Upper lobe of left lung (tissue), 6 donors: ENCODE data around the gene SCAF11. TPM values are rescaled to one million over a fixed set of nuclear protein-coding genes. Genes with fewer than 3 reads are reported as not detected.

Experiments used
- ATAC-seq, 2 donors: fragments of 200-7000 bp; cut with Tn5 transposase; one replicate each; pipeline ENCODE4 v1.9.1; 2022; ENCODE audit warnings: mild to moderate bottlenecking in 2 of 2, moderate library complexity in 2 of 2; ENCODE audit not compliant: low FRiP score in 2 of 2
- DNase-seq, 2 donors: peaks; one replicate each; pipeline ENCODE4 v3.0.0-alpha.2; 2019 to 2020
- H3K27ac ChIP-seq, 4 donors: fragments of 200-600 bp; sonication (generic); one replicate each; pipeline ENCODE4 v1.5.1; 2016 to 2019
- H3K27me3 ChIP-seq, 4 donors: fragments of 200-600 bp; sonication (generic); one replicate each; pipeline ENCODE4 v1.5.1; 2017 to 2019
- H3K36me3 ChIP-seq, 4 donors: fragments of 200-600 bp; sonication (generic); one replicate each; pipeline ENCODE4 v1.5.1; 2016 to 2019
- H3K4me1 ChIP-seq, 4 donors: fragments of 200-600 bp; sonication (generic); one replicate each; pipeline ENCODE4 v1.5.1; 2018 to 2019
- H3K4me3 ChIP-seq, 4 donors: fragments of 200-600 bp; sonication (generic); one replicate each; pipeline ENCODE4 v1.5.1; 2017 to 2019; ENCODE audit warnings: mild to moderate bottlenecking in 2 of 4, moderate library complexity in 1 of 4
- H3K9me3 ChIP-seq, 4 donors: fragments of 200-600 bp; sonication (generic); one replicate each; pipeline ENCODE4 v1.5.1; 2018 to 2019
- EP300 ChIP-seq, 4 donors: sonication (generic); formaldehyde crosslinking; IDR thresholded peaks; one replicate each; pipeline ENCODE4 v1.5.1; 2017; ENCODE audit warnings: antibody characterized with exemption in 4 of 4, control low read depth in 2 of 4
- POLR2A ChIP-seq, 4 donors: fragments of 450-650 bp; IDR thresholded peaks; one replicate each; pipeline ENCODE4 v1.5.1; 2016 to 2017; ENCODE audit warnings: antibody characterized with exemption in 4 of 4, mild to moderate bottlenecking in 2 of 4
- POLR2AphosphoS5 ChIP-seq, 2 donors: sonication (generic); formaldehyde crosslinking; IDR thresholded peaks; one replicate each; pipeline ENCODE4 v1.5.1; 2017; ENCODE audit warnings: antibody characterized with exemption in 2 of 2
- WGBS, 2 donors: methylation state at CpG; one replicate each; pipeline ENCODE4 v1.1.5; 2017 to 2018; 5-methylcytosine and 5-hydroxymethylcytosine counted together
- small RNA-seq, 4 donors: library from RNA; depleted of rRNA; stranded (forward); fragments of <200 nt; gene quantifications; one replicate each; pipeline ENCODE3, GENCODE V24; 2016
- total RNA-seq, 6 donors: library from RNA; depleted of rRNA in 4 of 6; stranded (reverse); fragments of >200 nt in 4 of 6; gene quantifications; one replicate each; pipeline versions ENCODE4 v1.1.0 to v1.2.1, GENCODE V29; 2016 to 2021
- TF ChIP-seq, protein P1 (sequence below), 6 experiments: fragments of 450-650 bp in 4 of 6; fragments of 200-600 bp in 2 of 6; sonication (generic) in 2 of 6; IDR thresholded peaks; one replicate each; pipeline ENCODE4 v1.5.1; 2016 to 2019; ENCODE audit warnings: antibody characterized with exemption in 6 of 6
- donor health status: DM: no; HTN: no; CAD: no; lungs with moderate emphysema.
- donor health status: DM: no; HTN: yes; CAD: no; lungs with severe emphysema.

The SCAF11 gene
- total RNA-seq, 6 donors from 2014 or later: 98.5 to 264 (median 109) TPM

DNA sequence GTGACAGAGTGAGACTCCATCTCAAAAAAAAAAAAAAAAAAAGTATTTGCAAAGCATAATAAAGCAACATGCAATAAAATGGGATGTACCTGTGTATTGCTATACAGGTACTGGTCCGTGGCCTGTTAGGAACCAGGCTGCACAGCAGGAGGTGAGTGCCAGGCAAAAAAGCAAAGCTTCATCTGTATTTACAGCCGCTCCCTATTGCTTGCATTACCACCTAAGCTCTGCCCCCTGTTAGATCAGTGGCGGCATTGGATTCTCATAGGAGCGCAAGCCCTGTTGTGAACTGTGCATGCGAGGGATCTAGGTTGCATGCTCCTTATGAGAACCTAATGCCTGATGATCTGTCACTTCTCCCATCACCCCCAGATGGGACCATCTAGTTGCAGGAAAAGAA, 113.3 kb downstream of the SCAF11 start:
- DNase-seq (no peak), ATAC-seq (no peak)
- Histone ChIP-seq H3K27me3 (no peaks in the 10 kb centered on the region), H3K36me3 (peaks cover 0 to 26% (median 15%) of the 10 kb centered on the region in 4 donors), H3K9me3 (no peaks in the 10 kb centered on the region), H3K4me1 (peaks cover 6 to 22% (median 14%) of the 10 kb centered on the region in 4 donors), H3K27ac (no peak overlapping the region), H3K4me3 (no peak overlapping the region)
- 94 to 98% methylated on average over 5 of the region's 5 CpGs for WGBS, 2 donors
- TF ChIP-seq EP300 (IDR thresholded peaks at IDR 0.05): no peak
- TF ChIP-seq, protein P1, sequence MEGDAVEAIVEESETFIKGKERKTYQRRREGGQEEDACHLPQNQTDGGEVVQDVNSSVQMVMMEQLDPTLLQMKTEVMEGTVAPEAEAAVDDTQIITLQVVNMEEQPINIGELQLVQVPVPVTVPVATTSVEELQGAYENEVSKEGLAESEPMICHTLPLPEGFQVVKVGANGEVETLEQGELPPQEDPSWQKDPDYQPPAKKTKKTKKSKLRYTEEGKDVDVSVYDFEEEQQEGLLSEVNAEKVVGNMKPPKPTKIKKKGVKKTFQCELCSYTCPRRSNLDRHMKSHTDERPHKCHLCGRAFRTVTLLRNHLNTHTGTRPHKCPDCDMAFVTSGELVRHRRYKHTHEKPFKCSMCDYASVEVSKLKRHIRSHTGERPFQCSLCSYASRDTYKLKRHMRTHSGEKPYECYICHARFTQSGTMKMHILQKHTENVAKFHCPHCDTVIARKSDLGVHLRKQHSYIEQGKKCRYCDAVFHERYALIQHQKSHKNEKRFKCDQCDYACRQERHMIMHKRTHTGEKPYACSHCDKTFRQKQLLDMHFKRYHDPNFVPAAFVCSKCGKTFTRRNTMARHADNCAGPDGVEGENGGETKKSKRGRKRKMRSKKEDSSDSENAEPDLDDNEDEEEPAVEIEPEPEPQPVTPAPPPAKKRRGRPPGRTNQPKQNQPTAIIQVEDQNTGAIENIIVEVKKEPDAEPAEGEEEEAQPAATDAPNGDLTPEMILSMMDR (IDR thresholded peaks at IDR 0.05): no peak
- no peak for TF ChIP-seq POLR2A (IDR thresholded peaks at IDR 0.05)
- TF ChIP-seq POLR2AphosphoS5 (IDR thresholded peaks at IDR 0.05): no peak

DNA sequence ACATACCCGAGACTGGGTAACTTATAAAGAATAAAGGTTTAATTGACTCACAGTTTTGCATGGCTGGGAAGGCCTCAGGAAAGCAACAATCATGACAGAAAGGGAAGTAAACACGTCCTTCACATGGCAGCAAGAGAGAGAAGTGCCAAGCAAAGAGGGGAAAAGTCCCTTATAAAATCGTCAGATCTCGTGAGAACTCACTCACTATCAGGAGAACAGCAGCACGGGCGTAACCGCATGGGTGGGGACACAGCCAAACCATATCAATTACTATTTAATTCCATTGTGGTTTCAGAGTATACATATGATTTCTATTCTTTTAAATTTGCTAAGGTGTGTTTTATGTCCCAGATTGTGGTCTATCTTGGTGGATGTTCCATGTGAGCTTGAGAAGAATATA, 117.9 kb downstream of the SCAF11 start:
- H3K9me3 ChIP-seq: no peaks in the 10 kb centered on the region
- WGBS, 2 donors: 84 to 86% methylated on average over 7 of the region's 7 CpGs
- ATAC-seq (no peak), DNase-seq (no peak)
- H3K4me1 ChIP-seq: no peaks in the 10 kb centered on the region
- peaks cover 0 to 41% (median 19%) of the 10 kb centered on the region in 4 donors for H3K36me3 ChIP-seq
- H3K27me3 ChIP-seq: no peaks in the 10 kb centered on the region
- no peak overlapping the region for H3K27ac ChIP-seq
- TF ChIP-seq, protein P1 (IDR thresholded peaks at IDR 0.05): no peak
- TF ChIP-seq POLR2AphosphoS5 (IDR thresholded peaks at IDR 0.05): no peak
- TF ChIP-seq EP300 (IDR thresholded peaks at IDR 0.05): no peak
- TF ChIP-seq POLR2A (IDR thresholded peaks at IDR 0.05): no peak
- no peak overlapping the region for H3K4me3 ChIP-seq

Small RNAs within 50 kb of the gene (small RNA-seq; reads per million reads assigned to genes)
- 0 reads per million in 4 donors for gene RN7SL246P
